Gastroesophageal sphincter (tissue), 3 donors: ENCODE results near the gene SOX6.

ENCODE experiments used
- CTCF ChIP-seq, 4 experiments: fragments of 200-600 bp in 2 of 4; fragments of 450-650 bp in 2 of 4; sonication (generic) in 1 of 4; IDR thresholded peaks; one replicate each; pipeline ENCODE4 v1.5.1; 2017 to 2019; ENCODE audit warnings: antibody characterized with exemption in 4 of 4, mild to moderate bottlenecking in 2 of 4, moderate library complexity in 2 of 4
- EP300 ChIP-seq: sonication (generic); formaldehyde crosslinking; IDR thresholded peaks from one replicate; pipeline ENCODE4 v1.6.1; 2017; ENCODE audit warnings: antibody characterized with exemption, mild to moderate bottlenecking
- POLR2A ChIP-seq, 2 donors: fragments of 450-650 bp; IDR thresholded peaks; one replicate each; pipeline ENCODE4 v1.6.1; 2017; ENCODE audit warnings: antibody characterized with exemption in 2 of 2, mild to moderate bottlenecking in 2 of 2, moderate library complexity in 1 of 2

GRCh38 chr11:16136792-16137390, 219.5 kb downstream of the SOX6 start:
- TF ChIP-seq CTCF (IDR thresholded peaks at IDR 0.05): no peak
- TF ChIP-seq POLR2A (IDR thresholded peaks at IDR 0.05): no peak
- no peak for TF ChIP-seq EP300
